Measurements from ENCODE around the gene FARP1.

FARP1 gene

DNA sequence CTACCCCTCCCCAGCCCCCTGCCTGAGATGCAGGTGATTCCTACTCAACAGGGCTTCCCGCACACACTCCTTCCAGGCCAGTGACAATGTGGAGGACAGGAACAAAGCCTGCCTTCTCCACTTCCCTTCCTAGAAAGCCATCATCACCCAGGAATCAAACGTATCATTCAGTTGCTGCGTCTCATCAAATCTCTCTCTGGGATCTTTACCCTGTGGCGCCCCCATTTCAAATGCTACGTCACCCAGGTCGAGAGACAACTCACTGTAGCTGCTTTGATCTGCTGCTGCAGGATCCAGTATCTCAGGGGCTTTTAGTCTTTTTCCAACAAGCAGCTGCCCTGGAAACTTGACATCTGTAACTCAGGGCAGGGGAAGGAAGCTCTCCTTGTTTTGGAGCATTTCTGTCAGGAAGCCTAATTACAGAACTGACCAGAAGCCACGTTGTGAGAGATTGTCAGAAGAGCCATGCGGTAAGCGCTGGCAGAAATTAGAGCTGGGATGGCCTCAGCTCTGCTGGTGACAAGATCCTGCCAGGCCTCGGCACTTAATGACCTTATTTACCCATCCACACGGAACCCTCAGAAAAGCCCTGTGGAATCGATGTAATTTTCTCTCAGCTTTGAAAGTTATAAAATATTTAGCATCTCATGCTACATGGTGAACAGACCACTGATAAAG, 293.5 kb downstream of the FARP1 start:
- DNase-seq: no peak

DNA sequence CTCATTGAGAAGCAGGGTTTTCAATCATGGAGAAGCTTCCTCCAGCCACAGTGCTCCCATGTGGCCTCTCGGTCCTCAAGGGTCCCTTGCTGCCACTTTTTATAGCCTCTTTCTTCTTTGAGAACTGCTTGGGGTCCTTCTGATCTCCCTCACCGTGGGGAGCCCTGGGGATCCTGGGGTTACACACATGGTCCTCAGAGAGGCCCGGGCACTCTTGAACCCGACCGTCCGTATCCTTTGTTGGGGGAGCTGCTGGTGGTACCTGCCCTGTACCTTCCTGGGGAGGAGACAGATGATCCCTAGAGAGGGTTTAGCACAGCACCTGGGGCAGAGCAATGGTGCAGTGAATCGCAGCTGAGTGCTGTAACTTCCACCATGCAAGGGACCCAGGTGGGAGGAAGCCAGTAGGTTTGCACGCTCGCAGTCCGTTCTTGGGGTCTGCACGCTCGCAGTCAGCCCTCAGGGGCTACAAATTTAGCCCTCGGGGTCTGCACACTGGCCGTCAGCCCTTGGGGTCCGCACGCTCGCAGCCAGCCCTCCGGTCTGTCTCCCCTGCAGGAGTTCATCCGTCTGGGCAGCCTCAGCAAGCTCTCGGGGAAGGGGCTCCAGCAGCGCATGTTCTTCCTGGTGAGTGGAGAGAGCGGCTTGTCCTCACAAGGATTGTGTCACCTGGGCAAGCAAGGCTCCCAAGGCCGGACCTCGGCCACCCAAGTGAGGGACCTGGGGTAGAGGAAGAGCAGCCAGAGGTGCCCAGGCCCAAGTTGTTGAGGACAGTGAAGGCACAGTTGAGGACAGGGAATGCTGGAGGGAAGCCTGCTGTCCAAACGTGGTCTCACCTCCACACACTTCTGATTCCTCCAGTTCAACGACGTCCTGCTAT, 295.6 kb downstream of the FARP1 start:
- no peak for DNase-seq

DNA sequence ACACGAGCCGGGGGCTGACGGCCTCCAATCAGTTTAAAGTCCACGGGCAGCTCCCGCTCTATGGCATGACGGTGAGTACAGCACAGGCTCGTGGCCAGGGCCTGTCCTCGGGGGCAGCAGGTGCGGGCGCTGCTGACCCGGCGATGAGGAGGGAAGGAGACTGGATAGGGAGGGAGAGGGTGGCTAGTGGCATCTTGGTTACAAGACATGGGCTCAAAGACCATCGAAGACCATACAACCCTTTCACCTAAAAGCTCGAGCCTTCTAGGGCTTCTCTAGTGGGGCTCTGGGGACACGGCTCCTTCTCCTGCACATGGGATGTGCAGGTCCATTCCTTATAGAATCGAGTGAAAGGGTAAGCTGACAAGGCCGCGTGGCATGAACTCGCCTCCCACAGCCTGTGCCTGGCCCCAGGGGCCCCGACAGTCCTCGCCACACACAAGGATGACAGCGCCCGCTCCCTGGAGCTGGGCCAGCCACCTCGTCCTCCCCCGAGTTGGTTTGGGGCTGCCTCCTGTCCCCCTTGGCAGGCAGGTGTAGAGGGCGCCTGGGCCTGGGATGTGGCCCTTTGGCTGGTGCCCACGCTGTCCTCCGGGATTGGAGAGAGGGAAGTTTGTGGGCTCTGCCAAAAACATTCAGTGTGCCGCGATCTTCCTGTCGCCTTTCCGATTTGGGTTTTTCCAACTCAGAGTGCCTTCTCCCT, 296.4 kb downstream of the FARP1 start:
- DNase-seq: no peak

DNA sequence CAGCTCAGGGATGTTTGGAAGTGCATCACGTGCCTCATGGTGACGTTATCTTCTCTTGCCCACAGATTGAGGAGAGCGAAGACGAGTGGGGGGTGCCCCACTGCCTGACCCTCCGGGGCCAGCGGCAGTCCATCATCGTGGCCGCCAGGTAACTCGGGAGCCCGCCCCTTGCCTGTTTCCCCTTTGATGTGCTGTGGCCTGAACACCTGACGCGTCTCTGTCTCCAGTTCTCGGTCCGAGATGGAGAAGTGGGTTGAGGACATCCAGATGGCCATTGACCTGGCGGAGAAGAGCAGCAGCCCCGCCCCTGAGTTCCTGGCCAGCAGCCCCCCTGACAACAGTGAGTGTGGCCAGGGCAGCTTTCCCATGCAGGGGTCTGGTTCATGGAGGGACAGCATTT, 297.0 kb downstream of the FARP1 start:
- DNase-seq: no peak

DNA sequence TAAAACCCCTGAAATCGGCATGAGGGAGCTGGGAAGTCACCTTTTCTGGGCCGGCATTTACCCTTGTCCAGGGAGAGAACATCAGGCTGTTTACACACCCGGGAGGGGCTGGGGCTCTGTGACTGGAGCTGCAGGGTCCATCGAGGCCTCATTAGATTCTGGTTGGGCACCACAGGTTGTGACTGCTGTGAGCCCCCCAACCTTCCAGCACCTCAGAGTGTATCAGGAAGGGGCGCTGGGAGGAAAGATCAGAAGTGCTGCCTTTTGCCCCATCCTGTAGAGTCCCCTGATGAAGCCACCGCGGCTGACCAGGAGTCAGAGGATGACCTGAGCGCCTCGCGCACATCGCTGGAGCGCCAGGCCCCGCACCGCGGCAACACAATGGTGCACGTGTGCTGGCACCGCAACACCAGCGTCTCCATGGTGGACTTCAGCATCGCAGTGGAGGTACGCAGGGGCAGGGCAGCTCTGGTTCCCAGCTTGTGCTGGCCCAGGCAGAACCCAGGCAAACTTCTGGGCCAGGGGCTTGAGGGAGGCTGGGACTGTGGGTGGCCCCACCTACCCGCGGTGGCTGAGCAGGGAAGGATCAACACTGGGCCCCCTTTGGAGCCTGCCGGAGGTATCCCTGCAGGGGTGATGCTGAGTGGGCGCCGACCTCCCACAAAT, 297.6 kb downstream of the FARP1 start:
- no peak for DNase-seq

DNA sequence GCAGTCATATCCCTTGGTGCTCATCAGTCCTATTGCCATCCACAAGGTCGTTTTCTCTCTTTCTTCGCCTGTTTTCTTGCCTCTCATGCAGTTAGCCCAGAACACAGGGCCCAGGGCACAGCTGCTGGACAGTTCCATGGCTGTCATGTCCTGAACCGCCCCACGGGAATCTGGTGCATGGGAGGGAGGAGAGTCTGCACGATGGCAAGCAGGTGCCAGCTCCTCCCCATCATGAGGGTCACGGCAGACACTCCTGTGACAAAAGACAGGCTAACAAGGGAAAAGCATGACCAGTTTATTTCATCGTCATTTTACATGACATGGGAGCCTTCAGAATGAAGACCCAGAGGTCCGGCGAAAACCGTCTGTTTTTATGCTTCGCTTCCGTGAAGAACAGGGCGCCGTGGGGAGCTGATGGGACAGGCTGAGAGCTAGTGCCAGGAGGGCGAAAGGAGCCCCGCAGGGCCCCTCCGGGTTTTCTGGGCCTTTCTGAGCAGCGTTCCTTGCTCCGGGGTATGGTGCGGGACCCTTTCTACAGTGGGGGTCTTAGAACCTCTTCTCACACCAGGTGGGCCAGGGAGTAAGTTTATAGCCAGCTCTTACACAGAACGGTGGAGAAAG, 298.3 kb downstream of the FARP1 start:
- no peak for DNase-seq

DNA sequence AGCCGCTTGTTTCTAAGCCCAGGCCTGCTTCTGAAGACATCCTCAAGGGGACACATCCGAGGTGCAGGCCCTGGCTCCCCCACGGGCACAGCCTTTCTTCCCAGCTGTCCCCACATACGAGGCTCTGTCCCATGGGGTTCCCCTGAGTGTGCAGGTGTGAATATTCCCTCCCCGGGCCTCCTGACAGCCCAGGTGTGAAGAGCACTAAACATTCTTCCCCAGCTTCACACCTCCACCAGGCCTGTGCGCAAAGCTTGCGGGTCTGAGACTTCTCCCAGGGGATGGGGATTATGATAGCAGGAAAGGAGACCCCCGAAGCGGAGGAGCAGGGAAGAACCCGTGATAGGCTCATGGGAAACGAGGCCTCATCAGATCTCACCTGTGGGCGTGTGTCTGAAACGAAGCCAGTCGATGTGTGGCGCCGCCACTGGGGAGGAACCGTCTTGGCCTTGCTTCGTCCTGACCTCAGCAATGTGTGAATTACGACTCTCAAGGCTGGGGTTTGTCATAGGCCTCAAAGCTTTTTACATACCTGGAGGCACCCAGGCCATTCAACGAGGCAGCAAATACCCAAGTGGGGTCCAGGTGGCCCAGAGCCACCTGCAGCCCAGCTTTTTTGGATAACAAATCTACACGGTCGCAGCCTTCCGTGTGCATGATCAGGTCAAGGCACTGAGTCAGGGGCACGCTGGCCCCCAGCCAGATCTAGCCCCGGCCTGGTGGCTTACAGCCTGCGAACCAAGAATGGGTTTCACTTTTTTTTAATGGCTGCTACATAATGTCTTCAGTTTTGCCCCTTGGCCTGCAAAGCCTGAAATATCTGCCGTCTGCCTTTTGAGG, 299.7 kb downstream of the FARP1 start:
- DNase-seq: no peak

DNA sequence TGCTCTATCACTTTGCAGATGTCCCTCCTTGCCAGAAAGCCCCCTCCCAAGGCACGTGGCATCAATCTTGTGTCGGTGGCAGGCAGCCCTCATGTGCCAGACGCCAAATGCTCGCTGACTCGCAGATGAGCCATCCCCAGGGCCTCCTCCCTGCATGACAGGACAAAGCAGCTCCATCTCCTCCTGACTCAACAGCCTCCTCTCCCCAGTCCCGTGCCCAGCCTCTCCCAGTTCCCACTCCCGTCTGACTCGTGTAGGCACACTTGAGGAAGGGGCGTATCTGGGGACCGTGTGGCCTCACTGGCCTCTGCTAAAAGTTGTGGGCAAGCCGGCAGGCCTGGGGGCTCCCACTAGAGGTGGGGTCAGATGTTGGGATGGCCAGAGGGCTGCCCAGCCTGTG, 300.4 kb downstream of the FARP1 start:
- no peak for DNase-seq

DNA sequence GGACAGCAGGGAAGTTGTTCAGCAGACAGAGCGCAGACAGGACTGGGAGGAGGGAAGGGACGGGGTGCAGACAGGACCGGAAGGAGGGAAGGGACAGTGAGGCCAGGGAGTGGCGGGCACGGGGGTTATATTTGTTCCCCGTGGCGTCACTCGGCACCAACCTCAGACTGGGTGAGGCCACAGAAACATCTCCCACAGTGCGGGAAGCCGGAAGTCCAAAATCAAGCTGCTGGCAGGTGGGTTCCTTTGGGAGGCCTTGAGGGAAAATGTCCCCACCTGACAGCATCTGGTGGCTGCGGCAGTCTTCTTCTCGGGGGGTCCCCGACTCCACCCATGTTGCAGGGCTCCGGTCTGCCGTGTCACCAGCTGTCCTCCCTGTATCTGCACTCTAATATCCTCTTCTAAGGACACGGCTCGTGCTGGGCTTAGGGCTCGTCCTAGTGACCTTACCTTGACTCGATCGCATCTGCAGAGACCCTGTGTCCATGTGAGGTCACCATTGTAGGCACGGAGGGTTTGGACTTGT, 301.0 kb downstream of the FARP1 start:
- no peak for DNase-seq

DNA sequence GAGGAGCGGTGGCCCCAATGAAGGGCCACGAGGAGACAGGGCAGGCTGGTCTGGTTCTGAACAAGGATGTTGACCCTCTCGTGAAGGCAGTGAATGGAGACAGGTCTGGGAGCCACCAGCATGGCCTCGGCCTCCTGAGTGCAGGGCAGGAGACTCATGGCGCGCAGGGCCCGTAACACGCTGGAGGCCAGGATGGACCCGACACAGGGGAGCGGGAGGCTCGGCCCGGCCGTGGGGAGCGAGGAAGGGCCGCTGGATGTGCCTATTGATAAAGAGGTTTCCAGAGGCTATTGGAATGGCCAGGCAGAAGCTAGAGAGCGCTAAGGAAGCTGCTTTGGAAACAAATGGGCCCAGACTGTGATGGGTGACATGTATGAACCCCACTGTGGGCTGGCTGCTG, 301.5 kb downstream of the FARP1 start:
- no peak for DNase-seq

DNA sequence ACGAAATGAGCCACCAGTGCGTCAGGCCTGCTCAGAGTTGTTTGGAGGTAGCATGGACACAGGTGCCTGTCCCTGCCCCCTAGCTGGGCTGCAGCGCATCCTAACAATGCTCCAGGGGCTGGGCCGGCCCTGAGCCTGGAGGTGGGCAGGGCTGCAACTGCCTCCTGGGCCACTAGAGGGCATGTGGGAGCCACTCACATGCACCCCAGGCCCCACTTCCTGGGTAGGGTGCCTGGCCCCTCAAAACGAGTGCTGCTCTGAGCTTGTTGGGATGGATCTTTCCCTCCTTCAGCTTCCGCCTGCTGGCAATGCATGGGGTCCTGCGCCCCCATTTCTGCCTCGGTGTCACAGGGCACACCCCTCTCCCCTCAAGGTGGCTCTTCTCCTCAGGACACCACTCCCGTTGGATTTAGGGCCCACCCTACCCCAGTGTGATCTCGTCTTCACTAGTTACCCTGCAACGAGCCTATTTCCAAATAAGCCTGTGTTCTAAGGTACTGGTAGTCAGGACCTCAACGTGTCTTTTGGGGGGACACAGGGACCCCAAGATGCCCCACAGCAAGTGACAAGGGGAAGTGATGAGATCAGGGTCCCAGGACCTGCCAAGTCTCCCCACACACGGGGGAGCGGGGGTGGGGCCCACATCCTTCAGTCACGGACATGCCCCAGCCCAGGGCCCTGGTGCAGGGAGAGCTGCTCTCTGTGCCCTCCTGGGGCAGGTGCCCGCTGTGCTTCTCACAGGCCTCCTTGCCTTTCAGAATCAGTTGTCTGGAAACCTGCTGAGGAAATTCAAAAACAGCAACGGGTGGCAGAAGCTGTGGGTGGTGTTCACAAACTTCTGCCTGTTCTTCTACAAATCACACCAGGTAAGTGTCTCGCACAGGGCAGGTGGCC, 302.7 kb downstream of the FARP1 start:
- DNase-seq: peak; percentile 70

DNA sequence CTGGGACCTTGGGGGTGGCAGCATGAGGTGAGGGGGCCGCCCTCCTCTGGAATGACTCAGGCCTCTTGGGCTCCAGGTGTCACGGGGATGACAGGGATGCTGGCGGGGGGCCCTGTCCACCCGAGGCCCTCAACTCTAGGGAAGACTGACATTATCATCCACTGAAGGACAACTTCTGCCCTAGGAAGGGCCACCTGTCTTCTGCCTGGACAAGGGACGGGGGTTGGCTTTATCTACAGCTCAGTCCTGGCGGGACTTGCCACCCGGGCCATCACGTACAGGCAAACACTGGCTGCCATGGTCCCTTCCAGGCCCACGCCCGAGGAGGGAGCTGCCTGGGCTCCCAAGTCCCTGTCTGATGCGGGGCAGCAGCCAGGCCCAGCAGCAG, 303.3 kb downstream of the FARP1 start:
- no peak for DNase-seq

DNA sequence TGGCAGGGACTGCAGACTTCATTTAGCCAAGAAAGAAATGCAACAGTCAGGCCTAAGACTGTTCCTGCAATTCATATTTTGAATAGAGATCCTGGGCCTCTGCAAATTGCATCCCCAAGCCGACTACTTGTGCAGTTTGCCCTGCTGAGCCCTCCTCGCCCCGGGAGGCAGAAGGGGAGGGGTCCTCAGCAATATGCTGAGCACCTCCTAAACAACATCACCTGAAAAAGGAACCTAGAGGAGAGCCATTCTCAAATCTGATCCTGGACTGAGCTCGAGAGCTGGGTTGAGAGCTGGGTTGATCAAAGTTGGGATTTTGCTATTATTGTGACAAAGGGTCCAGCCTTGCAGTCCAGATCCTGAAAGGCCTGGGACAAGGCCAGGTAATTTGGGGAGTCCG, 304.2 kb downstream of the FARP1 start:
- DNase-seq: no peak

DNA sequence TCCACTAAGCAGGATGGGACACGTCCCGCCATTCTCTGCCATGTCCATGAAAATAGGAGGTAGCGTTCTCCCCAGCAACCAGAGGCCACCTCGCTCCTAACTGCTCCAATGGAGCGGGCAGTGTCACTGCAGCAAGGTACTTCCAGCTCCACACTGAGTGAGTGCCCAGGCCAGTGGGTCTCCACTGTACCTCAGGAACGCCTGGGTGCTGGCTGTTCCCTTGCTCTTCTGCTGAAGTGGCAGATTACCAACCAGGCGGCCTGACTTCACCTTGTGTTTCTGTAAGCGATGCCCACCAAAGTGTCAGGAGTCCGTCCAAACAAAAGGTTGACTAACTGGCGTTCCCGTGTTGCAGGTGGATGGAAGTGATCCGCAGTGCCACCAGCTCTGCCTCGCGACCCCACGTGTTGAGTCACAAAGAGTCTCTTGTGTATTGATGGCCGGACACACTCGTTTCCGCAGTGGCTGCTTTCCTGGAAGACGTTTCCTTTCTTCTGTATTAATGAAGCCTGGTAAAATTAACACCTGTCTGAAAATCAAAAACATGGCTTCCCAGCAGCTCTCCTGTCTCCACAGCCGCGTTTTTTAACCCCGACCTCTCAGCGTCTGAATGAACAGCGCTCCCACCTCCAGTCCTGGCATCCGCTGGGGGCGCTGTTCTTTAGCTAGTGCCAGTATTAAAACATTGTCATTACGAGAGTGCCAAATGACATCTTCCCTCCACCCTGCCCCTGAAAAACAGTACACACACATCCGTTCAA, 305.2 kb downstream of the FARP1 start:
- peak; percentile 57 for DNase-seq

DNA sequence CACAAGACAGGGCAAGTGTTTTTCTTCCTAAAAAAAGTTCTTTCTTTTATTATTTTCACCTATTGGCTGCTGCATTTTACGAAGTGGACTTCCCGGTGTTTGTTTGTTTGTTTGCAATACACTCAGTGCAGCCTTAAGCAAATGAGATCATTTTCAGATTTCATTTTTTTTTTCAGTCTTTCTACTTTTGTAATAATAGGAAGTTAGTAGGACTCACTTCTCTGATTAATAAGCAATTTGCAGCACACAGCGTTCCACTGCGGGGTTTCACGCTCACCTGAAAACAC, 305.7 kb downstream of the FARP1 start:
- no peak for DNase-seq

DNA sequence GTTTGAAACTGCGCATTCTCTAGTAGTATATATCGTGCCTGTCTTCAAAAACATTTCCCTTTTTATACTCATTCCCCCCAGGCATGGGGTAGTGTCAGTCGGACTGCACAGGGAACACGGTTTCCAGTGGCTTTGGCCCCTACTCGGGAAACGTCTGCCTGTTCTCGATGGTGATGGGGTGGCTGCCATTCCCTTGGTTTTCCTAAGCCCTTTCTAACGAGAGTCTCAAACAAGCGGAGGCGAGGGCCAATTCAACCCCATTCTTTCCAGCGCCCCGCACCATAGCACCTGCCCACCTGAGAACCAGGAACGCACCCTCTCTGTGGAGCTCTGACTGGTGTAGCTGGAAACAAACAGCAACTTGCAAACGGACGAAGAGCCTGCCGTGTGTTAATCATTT, 306.4 kb downstream of the FARP1 start:
- DNase-seq: no peak

DNA sequence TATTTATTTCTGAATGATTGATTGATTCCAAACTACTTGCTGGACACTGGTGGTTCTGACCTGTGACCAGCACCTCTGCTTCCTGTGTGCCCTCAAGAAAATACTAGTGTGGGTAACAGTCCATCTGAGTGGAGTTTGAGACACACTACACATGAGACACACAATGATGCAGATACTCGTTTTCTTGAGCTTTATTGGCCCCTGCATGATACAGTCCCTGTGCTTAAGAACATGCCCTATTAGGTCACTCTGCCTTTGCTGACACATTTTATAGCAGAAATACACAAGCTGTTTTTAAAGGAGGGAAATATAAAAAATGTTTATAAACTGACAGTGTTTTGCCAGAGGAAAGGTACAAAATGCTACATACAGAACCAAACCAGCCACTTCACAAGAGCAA, 307.1 kb downstream of the FARP1 start:
- DNase-seq: no peak

DNA sequence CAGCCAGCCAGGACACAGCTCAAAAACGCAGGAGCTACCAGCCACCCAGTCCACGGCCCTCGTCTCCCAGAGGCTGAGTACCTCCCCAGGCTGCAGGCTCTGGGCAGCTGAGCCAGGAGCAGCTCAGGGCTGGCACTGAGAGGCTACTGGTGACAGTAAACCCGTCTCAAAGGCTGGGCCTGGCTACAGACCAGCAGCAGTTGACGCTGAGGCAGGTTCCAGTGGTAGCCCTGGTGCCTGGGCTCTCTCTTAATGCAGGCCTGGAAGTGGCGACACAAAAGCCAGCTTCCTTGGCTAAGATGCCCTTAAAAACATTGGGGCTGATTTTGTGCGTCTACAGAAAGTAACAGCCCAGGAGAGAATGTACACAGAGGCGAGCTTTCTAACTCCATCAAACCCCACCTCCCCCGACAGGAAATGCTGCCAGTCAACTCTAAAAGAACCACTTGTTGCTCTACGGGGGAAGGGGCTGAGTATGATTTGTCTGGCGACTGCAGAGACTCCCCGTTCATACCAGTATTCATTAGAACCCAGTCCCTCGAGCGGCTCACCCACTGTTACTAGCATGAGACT, 307.7 kb downstream of the FARP1 start:
- DNase-seq: peak; percentile 27

DNA sequence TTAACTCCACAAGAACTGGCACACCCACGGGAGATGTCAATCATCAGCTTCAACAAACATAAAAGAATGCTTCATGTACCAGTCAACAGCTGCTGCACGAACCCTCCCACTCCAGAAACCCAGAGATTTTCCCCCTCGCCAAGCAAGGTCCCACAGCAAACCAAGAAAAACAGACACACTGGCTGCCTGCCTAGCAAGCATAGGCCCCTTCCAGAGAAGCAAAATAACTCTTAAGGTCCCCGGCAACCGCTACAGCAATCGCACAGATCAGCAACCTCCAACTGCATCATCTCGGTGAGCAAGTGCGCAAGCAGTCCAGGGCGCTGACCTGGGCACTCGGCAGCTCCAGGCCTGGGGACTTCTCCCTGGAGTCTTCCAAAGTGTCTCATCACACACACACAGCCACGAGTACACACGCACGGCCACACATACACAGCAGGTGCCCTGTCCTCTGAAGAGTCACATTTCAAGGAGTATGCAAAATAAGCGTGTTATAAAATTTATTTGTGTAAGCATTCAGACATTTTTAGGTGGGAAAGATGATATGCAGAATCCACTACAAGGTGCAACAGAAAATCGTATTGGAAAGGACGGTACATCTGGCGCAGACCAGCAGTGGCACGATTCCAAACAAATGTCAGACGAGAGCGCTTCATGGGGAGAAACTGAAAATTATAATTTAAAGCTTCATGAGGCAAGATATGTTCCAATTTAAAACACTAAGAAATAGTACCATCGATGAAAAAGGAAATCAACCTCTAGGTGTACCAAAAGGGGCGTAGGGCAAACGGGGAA, 309.0 kb downstream of the FARP1 start:
- peak; percentile 4 for DNase-seq

Measured in DMS53 (cell line).